ENCODE data around the gene TMEM131. TPM values are rescaled to one million over a fixed set of nuclear protein-coding genes. Genes with fewer than 3 reads are reported as not detected.
"Not testable (repeated sequence)": the region's sequence is repeated elsewhere in the genome, so short reads cannot be mapped to it uniquely, and the experiment has no call there.

Gene TMEM131
- total and polyA plus RNA-seq, 11 donors: 9.3 to 38.3 (median 31.2) TPM

DNA sequence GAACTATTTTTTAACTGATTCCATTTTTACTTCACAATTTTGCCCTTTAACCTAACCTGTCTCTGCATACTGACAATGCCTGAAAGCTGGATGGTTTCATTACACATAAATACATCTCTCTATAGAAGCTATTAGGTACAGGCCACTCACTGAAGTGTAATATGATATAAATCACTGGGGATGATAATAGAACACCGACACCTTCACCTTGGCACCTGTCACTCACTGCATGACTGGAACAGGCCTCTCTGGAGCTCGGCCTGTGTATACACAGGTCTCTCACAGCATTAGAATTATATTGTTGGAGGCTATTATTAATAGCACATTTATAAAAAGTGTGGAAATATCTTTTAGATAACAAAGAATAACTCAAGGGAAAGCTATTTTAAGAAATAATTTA lies 138.2 kb downstream of the TMEM131 start:
- intact Hi-C loops (cut with DNase I): no loop called here
- Histone ChIP-seq H3K27me3 (no peaks in the 10 kb centered on the region), H3K9me3 (peaks cover 0 to 5% (median 0%) of the 10 kb centered on the region in 12 donors), H3K27ac (no peak overlapping the region), H3K4me3 (no peak overlapping the region), H3K36me3 (peaks cover 0 to 28% (median 12%) of the 10 kb centered on the region in 9 donors), H3K4me1 (peaks cover 0 to 18% (median 0%) of the 10 kb centered on the region in 12 donors)
- 61 to 69% (median 64%) methylated on average over 2 of the region's 2 CpGs for WGBS, 4 donors
- no peak for TF ChIP-seq POLR2A (IDR thresholded peaks at IDR 0.05)
- TF ChIP-seq, protein P1, sequence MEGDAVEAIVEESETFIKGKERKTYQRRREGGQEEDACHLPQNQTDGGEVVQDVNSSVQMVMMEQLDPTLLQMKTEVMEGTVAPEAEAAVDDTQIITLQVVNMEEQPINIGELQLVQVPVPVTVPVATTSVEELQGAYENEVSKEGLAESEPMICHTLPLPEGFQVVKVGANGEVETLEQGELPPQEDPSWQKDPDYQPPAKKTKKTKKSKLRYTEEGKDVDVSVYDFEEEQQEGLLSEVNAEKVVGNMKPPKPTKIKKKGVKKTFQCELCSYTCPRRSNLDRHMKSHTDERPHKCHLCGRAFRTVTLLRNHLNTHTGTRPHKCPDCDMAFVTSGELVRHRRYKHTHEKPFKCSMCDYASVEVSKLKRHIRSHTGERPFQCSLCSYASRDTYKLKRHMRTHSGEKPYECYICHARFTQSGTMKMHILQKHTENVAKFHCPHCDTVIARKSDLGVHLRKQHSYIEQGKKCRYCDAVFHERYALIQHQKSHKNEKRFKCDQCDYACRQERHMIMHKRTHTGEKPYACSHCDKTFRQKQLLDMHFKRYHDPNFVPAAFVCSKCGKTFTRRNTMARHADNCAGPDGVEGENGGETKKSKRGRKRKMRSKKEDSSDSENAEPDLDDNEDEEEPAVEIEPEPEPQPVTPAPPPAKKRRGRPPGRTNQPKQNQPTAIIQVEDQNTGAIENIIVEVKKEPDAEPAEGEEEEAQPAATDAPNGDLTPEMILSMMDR (IDR thresholded peaks at IDR 0.05): no peak
- ATAC-seq (no peak), DNase-seq (no peak)

DNA sequence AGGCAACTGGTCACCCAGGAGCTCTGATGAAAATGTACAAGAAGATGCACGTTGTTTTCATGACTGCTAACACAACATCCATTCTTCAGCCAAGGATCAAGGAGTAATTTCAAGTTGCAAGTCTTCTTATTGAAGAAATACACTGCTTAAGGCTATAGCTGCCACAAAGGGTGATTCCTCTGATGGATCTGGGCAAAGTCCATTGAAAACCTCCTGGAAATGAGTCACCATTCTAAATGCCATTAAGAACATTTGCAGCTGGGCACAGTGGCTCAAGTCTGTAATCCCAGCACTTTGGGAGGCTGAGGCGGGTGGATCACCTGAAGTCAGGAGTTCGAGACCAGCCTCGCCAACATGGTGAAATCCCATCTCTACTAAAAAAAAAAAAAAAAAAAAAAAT lies 142.7 kb downstream of the TMEM131 start:
- H3K27ac ChIP-seq; H3K9me3 ChIP-seq; H3K36me3 ChIP-seq; DNase-seq; intact Hi-C loops (cut with DNase I); H3K27me3 ChIP-seq; H3K4me3 ChIP-seq; ATAC-seq: not testable (repeated sequence)
- WGBS, 4 donors: 95 to 100% (median 96%) methylated on average over 4 of the region's 4 CpGs
- H3K4me1 ChIP-seq: peaks cover 0 to 26% (median 4%) of the 10 kb centered on the region in 12 donors

- no peak for TF ChIP-seq POLR2A (IDR thresholded peaks at IDR 0.05)
- TF ChIP-seq, protein P1 (IDR thresholded peaks at IDR 0.05): no peak
- Histone ChIP-seq H3K27me3 (no peaks in the 10 kb centered on the region), H3K4me1 (peaks cover 0 to 21% (median 4%) of the 10 kb centered on the region in 12 donors), H3K4me3 (no peak overlapping the region), H3K27ac (no peak overlapping the region), H3K36me3 (no peaks in the 10 kb centered on the region), H3K9me3 (no peaks in the 10 kb centered on the region)
- DNase-seq (no peak), ATAC-seq (no peak)
- intact Hi-C loops (cut with DNase I): no loop called here
- WGBS, 4 donors: 84 to 95% (median 92%) methylated on average over 5 of the region's 5 CpGs
Observed at GRCh38 chr2:97851172-97851571, 144.6 kb downstream of the TMEM131 start.

DNA sequence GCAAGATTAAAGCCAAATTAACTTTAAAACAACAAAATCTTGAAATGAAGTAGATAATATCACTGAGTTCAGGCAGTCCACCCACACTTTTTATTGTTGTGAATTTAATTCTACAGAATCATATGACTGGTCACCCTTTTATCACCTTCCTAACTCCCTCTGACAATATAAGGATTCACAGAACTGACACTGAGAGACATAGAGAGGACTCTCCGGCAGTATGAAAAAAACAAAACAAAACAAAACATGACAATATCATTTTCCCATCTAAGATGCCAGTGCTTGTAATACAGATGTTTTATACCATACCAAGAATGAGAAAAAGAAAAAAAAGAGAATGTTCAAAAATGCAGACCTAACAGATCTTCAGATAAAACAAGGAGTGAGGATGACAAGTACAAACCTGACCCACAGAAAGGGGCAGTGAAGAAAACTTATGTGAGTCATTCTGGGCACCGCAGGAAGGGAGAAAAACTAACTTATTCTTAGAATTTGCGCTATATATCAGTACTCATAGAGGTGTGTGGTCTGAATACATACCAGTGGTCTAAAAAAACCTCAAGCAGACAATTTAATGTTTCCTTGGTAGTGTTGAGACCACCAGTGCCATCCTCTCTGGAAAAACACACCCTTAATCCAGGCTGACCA lies 145.7 kb downstream of the TMEM131 start:
- ATAC-seq: no peak
- DNase-seq: no peak
- WGBS, 4 donors: 75 to 89% (median 86%) methylated on average over 3 of the region's 3 CpGs
- Histone ChIP-seq H3K36me3 (no peaks in the 10 kb centered on the region), H3K9me3 (no peaks in the 10 kb centered on the region), H3K4me1 (peaks cover 0 to 21% (median 4%) of the 10 kb centered on the region in 12 donors), H3K27me3 (no peaks in the 10 kb centered on the region), H3K27ac (no peak overlapping the region), H3K4me3 (no peak overlapping the region)
- intact Hi-C loops (cut with DNase I): no loop called here
- no peak for TF ChIP-seq POLR2A (IDR thresholded peaks at IDR 0.05)
- TF ChIP-seq, protein P1 (IDR thresholded peaks at IDR 0.05): no peak

GRCh38 chr2:97848306-97848705 lies 147.4 kb downstream of the TMEM131 start:
- Histone ChIP-seq H3K9me3 (no peaks in the 10 kb centered on the region), H3K4me3 (no peak overlapping the region), H3K27ac (no peak overlapping the region), H3K4me1 (peaks cover 0 to 23% (median 4%) of the 10 kb centered on the region in 12 donors), H3K27me3 (no peaks in the 10 kb centered on the region), H3K36me3 (no peaks in the 10 kb centered on the region)
- no peak for DNase-seq
- ATAC-seq: no peak
- WGBS, 4 donors: 63 to 68% (median 65%) methylated on average over 1 of the region's 1 CpG
- intact Hi-C loops (cut with DNase I): no loop called here
- TF ChIP-seq, protein P1 (IDR thresholded peaks at IDR 0.05): no peak
- no peak for TF ChIP-seq POLR2A (IDR thresholded peaks at IDR 0.05)

- H3K27me3 ChIP-seq; DNase-seq; ATAC-seq; intact Hi-C loops (cut with DNase I); H3K36me3 ChIP-seq; H3K4me3 ChIP-seq; H3K27ac ChIP-seq; H3K9me3 ChIP-seq: not testable (repeated sequence)
- 98 to 100% (median 99%) methylated on average over 10 to 12 of the region's 12 CpGs for WGBS, 4 donors
- H3K4me1 ChIP-seq: peaks cover 0 to 23% (median 4%) of the 10 kb centered on the region in 12 donors
Observed at GRCh38 chr2:97846716-97847115, 149.0 kb downstream of the TMEM131 start.

Measured in heart left ventricle (tissue), 16 donors.